CD8-positive, alpha-beta memory T cell (primary cell): Measurements from ENCODE around the gene TRIL. TPM values are rescaled to one million over a fixed set of nuclear protein-coding genes. Genes with fewer than 3 reads are reported as not detected.

Source experiments
- CTCF ChIA-PET: fragments of 350-600 bp; sonication (Branson Sonifier 250); formaldehyde crosslinking; loops from one replicate; lab custom pipeline; 2021; ENCODE audit warnings: antibody characterized with exemption; lab: Charles Lee
- POLR2A ChIA-PET: fragments of 350-600 bp; sonication (Branson Sonifier 250); formaldehyde crosslinking; loops from one replicate; lab custom pipeline; 2021; ENCODE audit warnings: antibody characterized with exemption; lab: Charles Lee
- DNase-seq, 5 donors: peaks; one replicate each; pipeline versions ENCODE4 v3.0.0 to v3.0.0-alpha.2; 2020 to 2022; ENCODE audit warnings: mixed read lengths in 1 of 5
- H3K27ac ChIP-seq: one replicate; pipeline ENCODE4 v1.7.0; 2013; ENCODE audit warnings: low read depth, mild to moderate bottlenecking, low read length, moderate library complexity
- H3K27me3 ChIP-seq: 2 replicates; pipeline ENCODE4 v1.7.0; 2013; ENCODE audit warnings: low read length, mild to moderate bottlenecking; ENCODE audit not compliant: insufficient read depth, poor library complexity, severe bottlenecking
- H3K36me3 ChIP-seq: 2 replicates; pipeline ENCODE4 v1.7.0; 2013; ENCODE audit warnings: mild to moderate bottlenecking, low read length, moderate library complexity; ENCODE audit not compliant: insufficient read depth
- H3K4me1 ChIP-seq: 2 replicates; pipeline ENCODE4 v1.7.0; 2013; ENCODE audit warnings: mild to moderate bottlenecking, low read length, moderate library complexity; ENCODE audit not compliant: insufficient read depth
- H3K4me3 ChIP-seq: 2 replicates; pipeline ENCODE4 v1.7.0; 2013; ENCODE audit warnings: mild to moderate bottlenecking, low read length
- H3K9me3 ChIP-seq: 2 replicates; pipeline ENCODE4 v1.7.0; 2013; ENCODE audit warnings: mild to moderate bottlenecking, low read length
- H3K27ac Mint-ChIP-seq, 8 donors: one replicate each; pipeline ENCODE4 v1.8.0; 2020 to 2021; ENCODE audit warnings: mixed read lengths in 8 of 8, mild to moderate bottlenecking in 6 of 8, inconsistent platforms in 3 of 8, moderate library complexity in 3 of 8
- H3K27me3 Mint-ChIP-seq, 2 donors: one replicate each; pipeline ENCODE4 v1.8.0; 2020 to 2021; ENCODE audit warnings: mixed read lengths in 2 of 2, mild to moderate bottlenecking in 1 of 2, moderate library complexity in 1 of 2
- H3K36me3 Mint-ChIP-seq, 3 donors: one replicate each; pipeline ENCODE4 v1.8.0; 2020 to 2021; ENCODE audit warnings: mixed read lengths in 3 of 3, inconsistent platforms in 1 of 3, mild to moderate bottlenecking in 1 of 3
- H3K4me1 Mint-ChIP-seq, 3 donors: one replicate each; pipeline ENCODE4 v1.8.0; 2020 to 2021; ENCODE audit warnings: mixed read lengths in 3 of 3, inconsistent platforms in 1 of 3, mild to moderate bottlenecking in 1 of 3
- H3K4me3 Mint-ChIP-seq, 7 donors: one replicate each; pipeline ENCODE4 v1.8.0; 2020 to 2021; ENCODE audit warnings: mixed read lengths in 7 of 7, mild to moderate bottlenecking in 6 of 7, moderate library complexity in 4 of 7, inconsistent platforms in 2 of 7
- H3K9me3 Mint-ChIP-seq, 5 donors: one replicate each; pipeline ENCODE4 v1.8.0; 2020 to 2022; ENCODE audit warnings: mixed read lengths in 5 of 5, mild to moderate bottlenecking in 3 of 5, moderate library complexity in 2 of 5, inconsistent platforms in 1 of 5
- polyA plus RNA-seq: library from polyadenylated mRNA; unstranded; fragments of 300-500 nt; fragmentation: Illumina TruSeq; gene quantifications from one replicate; pipeline ENCODE4 v1.2.3, GENCODE V29; 2021
- total RNA-seq, 2 experiments: library from RNA; stranded (reverse); gene quantifications; one replicate each; pipeline ENCODE4 v1.2.3, GENCODE V29; 2021

TRIL gene
- total and polyA plus RNA-seq, 3 experiments from 2014 or later, result not detected

DNA sequence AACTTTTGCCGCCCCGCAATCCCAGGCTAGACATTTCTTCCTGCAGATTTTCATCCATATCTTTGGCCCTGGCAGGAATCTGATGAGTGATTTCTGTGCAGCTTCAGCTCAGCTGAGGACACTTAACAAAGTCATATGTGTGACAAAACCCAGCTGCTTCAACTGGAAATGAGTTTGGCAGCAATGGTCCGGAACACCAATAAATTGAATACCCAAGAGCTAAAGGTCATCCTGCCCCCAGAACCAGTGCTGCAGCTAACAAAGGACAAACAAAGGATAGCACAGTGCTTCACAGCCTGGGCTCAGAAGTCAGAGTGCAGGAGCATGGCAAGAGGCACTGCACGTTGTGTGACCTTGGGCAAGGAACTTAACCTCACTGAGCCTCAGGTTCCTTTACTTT is 40.0 kb upstream of the TRIL start:
- Histone ChIP-seq H3K27ac (no peak overlapping the region), H3K4me3 (no peak overlapping the region), H3K9me3 (no peaks in the 10 kb centered on the region), H3K27me3 (no peaks in the 10 kb centered on the region), H3K4me1 (no peaks in the 10 kb centered on the region), H3K36me3 (no peaks in the 10 kb centered on the region)
- DNase-seq, result no peak
- Mint-ChIP-seq H3K27me3 (peaks cover 2 to 23% of the 10 kb centered on the region in 2 donors), H3K9me3 (peaks cover 0 to 3% (median 0%) of the 10 kb centered on the region in 5 donors), H3K4me3 (no peak overlapping the region), H3K36me3 (no peaks in the 10 kb centered on the region), H3K4me1 (no peaks in the 10 kb centered on the region), H3K27ac (no peak overlapping the region)
- POLR2A ChIA-PET, result no interaction called here
- CTCF ChIA-PET, result no interaction called here

DNA sequence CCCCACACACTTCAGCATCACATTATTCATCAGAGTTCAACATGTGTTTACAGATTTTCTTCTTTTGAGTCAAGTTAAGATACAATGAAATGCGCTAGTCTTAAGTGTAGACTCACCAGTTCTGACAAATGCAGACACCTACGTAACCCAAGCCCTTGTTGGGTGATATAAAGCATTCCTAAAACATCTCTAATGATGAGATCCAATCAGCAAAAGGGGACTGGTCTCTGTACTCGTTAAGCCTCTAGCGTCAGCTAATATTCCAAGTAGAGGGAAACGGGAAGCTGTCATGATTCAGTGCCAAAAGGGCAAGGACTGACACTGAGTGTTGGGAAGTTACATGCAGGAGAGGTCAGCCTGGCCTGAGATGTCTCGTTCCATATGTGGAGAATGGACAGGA is 38.7 kb upstream of the TRIL start:
- no peak for DNase-seq
- Histone ChIP-seq H3K36me3 (no peaks in the 10 kb centered on the region), H3K27ac (no peak overlapping the region), H3K27me3 (no peaks in the 10 kb centered on the region), H3K4me1 (no peaks in the 10 kb centered on the region), H3K4me3 (no peak overlapping the region), H3K9me3 (no peaks in the 10 kb centered on the region)
- Mint-ChIP-seq H3K27me3 (peaks cover 2 to 30% of the 10 kb centered on the region in 2 donors), H3K4me3 (no peak overlapping the region), H3K36me3 (no peaks in the 10 kb centered on the region), H3K27ac (peak overlapping the region in 1 of 8 donors; percentile 4), H3K9me3 (no peaks in the 10 kb centered on the region), H3K4me1 (no peaks in the 10 kb centered on the region)
- POLR2A ChIA-PET, result no interaction called here
- CTCF ChIA-PET, result no interaction called here

DNA sequence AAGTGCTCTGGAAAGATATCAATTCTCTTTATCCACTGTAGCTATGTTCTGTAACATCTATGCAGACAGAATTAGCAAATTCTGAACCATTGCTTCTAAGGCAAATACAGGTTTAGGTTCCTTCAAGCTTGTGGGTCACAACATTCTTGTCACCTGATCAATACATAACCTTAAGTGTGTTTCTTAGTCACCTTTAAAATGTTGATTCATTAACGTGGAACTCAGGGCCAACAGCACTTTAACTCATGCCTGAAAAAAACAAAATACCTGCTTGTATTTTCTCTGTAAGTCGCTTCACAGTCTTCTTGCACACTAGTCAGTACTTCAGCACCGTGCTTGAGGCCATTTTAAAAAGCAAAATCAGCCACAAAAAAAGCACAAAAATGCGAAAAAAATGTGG is 35.2 kb upstream of the TRIL start:
- Histone ChIP-seq H3K36me3 (no peaks in the 10 kb centered on the region), H3K27me3 (no peaks in the 10 kb centered on the region), H3K27ac (no peak overlapping the region), H3K4me1 (no peaks in the 10 kb centered on the region), H3K9me3 (no peaks in the 10 kb centered on the region), H3K4me3 (no peak overlapping the region)
- Mint-ChIP-seq H3K9me3 (no peaks in the 10 kb centered on the region), H3K27me3 (peaks cover 11 to 43% of the 10 kb centered on the region in 2 donors), H3K36me3 (no peaks in the 10 kb centered on the region), H3K4me3 (no peak overlapping the region), H3K27ac (no peak overlapping the region), H3K4me1 (no peaks in the 10 kb centered on the region)
- ChIA-PET POLR2A (no interaction called here), CTCF (no interaction called here)
- no peak for DNase-seq

DNA sequence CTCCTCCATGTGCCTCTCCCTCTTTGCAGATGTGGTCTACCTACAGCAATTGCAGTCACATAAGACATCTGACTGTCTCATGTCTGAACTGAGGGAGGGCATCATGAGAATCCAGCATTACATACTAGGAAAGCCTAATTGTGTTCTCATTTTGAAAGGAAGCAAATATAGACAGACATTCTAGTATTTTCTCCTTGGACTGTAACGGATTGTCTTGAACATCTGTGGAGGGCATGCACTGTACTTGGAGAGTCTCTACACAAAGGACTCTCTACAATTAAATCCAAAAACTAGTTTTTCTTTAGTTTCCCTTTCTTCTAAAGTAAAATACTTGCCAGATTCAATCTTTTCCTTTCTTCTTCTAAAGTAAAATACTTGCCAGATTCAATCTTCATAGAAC is 34.7 kb upstream of the TRIL start:
- ChIA-PET CTCF (no interaction called here), POLR2A (no interaction called here)
- no peaks in the 10 kb centered on the region for H3K9me3 ChIP-seq
- Mint-ChIP-seq H3K27ac (no peak overlapping the region), H3K4me1 (no peaks in the 10 kb centered on the region), H3K36me3 (no peaks in the 10 kb centered on the region), H3K4me3 (no peak overlapping the region), H3K27me3 (peaks cover 11 to 37% of the 10 kb centered on the region in 2 donors), H3K9me3 (no peaks in the 10 kb centered on the region)
- DNase-seq, result no peak
- no peaks in the 10 kb centered on the region for H3K27me3 ChIP-seq
- no peaks in the 10 kb centered on the region for H3K4me1 ChIP-seq
- H3K27ac ChIP-seq, result no peak overlapping the region
- no peak overlapping the region for H3K4me3 ChIP-seq
- no peaks in the 10 kb centered on the region for H3K36me3 ChIP-seq

DNA sequence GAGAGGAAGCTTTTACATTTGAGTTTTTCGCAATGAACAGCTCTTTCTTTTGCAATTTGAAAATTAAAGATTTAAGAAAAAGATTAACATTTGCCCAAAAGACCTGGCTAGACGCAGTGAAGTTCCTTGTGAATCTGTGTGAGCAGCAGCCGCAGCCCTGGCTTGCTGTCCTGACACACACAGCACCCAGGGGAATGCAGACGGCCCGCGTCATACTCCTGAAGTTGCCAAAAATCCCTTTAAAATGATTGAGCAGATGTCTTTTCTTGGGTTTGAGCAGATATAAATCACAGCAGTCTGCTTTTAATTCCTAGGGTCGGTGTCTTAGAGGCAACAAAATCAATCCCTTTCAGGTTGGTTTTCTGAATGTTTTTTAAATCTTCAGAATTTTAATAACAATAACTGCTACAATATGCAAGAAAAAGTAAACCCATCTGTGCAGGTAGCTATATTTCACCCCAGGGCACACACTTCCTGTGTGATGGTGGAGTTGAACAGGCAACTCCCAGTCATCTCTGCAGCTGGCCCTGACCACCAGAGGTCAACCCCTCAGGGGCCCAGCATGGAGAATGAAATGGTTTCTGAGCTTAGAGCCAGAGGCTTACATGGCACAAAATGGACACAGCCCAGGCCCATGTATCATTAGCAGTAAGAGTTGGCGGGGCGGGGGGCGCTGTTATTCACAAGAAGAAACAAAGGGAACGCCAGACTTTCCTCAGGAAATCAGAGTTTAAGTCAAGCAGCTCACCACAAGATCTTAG is 32.2 kb upstream of the TRIL start:
- Histone ChIP-seq H3K27ac (no peak overlapping the region), H3K36me3 (no peaks in the 10 kb centered on the region), H3K9me3 (no peaks in the 10 kb centered on the region), H3K4me3 (no peak overlapping the region), H3K27me3 (no peaks in the 10 kb centered on the region), H3K4me1 (no peaks in the 10 kb centered on the region)
- Mint-ChIP-seq H3K4me1 (no peaks in the 10 kb centered on the region), H3K27me3 (peaks cover 10 to 48% of the 10 kb centered on the region in 2 donors), H3K9me3 (no peaks in the 10 kb centered on the region), H3K36me3 (no peaks in the 10 kb centered on the region), H3K27ac (no peak overlapping the region), H3K4me3 (no peak overlapping the region)
- ChIA-PET POLR2A (no interaction called here), CTCF (no interaction called here)
- DNase-seq, result no peak

DNA sequence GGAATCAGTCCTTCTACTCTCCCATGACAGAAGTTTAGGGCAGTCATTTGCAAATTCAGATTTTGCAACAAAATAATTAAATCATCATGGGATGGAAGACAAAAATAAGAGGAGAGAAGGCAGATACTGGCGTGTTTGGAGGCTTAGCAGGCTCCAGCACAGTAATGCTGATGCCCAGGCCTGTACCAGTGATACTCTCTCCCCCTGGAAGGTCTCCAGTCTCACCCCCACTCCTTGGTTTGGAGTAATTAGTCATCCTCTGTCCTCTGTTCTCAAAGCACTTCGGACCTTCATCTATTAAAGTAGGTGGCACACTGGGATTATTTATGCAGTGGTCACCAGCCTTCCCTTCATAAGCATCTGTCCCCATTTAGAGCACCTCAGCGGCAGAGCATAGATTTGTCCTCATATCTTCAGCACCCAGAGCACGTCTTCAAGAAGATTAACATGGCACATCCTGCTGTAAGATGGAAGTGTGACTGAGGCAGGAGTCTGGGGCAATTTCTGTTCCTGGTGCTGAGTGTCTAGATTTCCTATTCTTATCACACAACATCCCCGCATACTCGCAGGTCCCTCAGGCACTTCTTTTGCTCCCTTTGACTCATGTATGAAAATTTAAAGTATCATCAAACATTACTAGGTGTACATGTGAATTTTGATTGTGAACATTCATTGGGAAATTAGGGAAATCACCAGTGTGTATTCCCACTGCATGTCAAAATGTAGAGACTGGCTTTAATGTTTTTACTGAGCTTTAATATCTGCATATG is 31.3 kb upstream of the TRIL start:
- H3K36me3 Mint-ChIP-seq, result no peaks in the 10 kb centered on the region
- no peaks in the 10 kb centered on the region for H3K9me3 Mint-ChIP-seq
- no peak overlapping the region for H3K4me3 Mint-ChIP-seq
- no peak for DNase-seq
- H3K27me3 ChIP-seq, result no peaks in the 10 kb centered on the region
- CTCF ChIA-PET, result no interaction called here
- H3K27me3 Mint-ChIP-seq, result peaks cover 10 to 50% of the 10 kb centered on the region in 2 donors
- no peaks in the 10 kb centered on the region for H3K4me1 Mint-ChIP-seq
- H3K27ac Mint-ChIP-seq, result no peak overlapping the region
- H3K4me3 ChIP-seq, result no peak overlapping the region
- POLR2A ChIA-PET, result no interaction called here
- H3K36me3 ChIP-seq, result no peaks in the 10 kb centered on the region
- H3K9me3 ChIP-seq, result no peaks in the 10 kb centered on the region
- no peaks in the 10 kb centered on the region for H3K4me1 ChIP-seq
- no peak overlapping the region for H3K27ac ChIP-seq

DNA sequence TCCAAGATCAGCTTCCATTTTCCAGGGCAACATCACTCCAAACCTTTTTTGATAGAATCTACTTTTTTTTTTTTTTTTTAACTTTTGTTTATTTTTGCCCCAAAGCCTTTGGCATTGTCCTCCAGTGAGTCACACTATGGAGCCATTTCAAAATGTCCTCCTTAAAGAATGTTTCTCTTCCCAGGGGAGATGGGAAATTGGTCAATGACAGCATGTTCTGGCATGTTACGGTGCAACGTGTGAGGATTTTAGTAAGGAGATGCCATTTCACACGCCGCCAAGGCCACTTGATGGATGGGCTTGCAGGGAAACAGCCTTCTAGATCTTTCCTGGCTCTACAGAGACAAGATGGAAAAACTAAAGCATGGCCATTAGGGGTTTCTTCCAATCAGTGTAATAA is 30.7 kb upstream of the TRIL start:
- no peaks in the 10 kb centered on the region for H3K36me3 ChIP-seq
- H3K9me3 ChIP-seq, result no peaks in the 10 kb centered on the region
- Mint-ChIP-seq H3K36me3 (no peaks in the 10 kb centered on the region), H3K4me3 (no peak overlapping the region), H3K27me3 (peaks cover 10 to 50% of the 10 kb centered on the region in 2 donors), H3K4me1 (no peaks in the 10 kb centered on the region), H3K27ac (peak overlapping the region in 2 of 8 donors; percentile 7 to 23), H3K9me3 (no peaks in the 10 kb centered on the region)
- H3K4me1 ChIP-seq, result no peaks in the 10 kb centered on the region
- no peaks in the 10 kb centered on the region for H3K27me3 ChIP-seq
- no peak overlapping the region for H3K27ac ChIP-seq
- POLR2A ChIA-PET, result no interaction called here
- CTCF ChIA-PET, result no interaction called here
- no peak overlapping the region for H3K4me3 ChIP-seq
- no peak for DNase-seq

DNA sequence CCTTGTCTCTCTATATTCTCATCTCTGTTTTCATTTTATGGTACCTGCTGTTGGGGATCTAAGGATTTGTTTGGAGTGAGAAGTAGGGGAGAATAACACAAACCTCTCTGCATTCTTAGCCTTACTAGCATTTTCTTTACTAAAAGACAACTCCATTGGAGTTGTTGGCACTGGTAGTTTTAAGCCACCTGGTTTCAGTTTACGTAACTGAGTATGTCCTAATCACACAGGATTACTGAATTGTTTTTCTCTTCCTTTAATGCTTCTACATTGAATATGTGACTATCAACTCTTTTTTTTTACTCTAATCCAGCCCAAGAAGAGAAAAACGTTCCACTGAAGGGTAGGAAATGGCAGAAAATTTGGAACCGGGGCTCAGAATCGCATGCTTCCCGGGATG is 30.0 kb upstream of the TRIL start:
- H3K27ac Mint-ChIP-seq, result no peak overlapping the region
- no peak for DNase-seq
- CTCF ChIA-PET, result no interaction called here
- no peaks in the 10 kb centered on the region for H3K36me3 ChIP-seq
- no peak overlapping the region for H3K27ac ChIP-seq
- H3K4me1 Mint-ChIP-seq, result no peaks in the 10 kb centered on the region
- POLR2A ChIA-PET, result no interaction called here
- no peaks in the 10 kb centered on the region for H3K27me3 ChIP-seq
- H3K36me3 Mint-ChIP-seq, result no peaks in the 10 kb centered on the region
- peaks cover 10 to 47% of the 10 kb centered on the region in 2 donors for H3K27me3 Mint-ChIP-seq
- H3K4me3 Mint-ChIP-seq, result no peak overlapping the region
- H3K4me1 ChIP-seq, result no peaks in the 10 kb centered on the region
- H3K9me3 Mint-ChIP-seq, result no peaks in the 10 kb centered on the region
- H3K9me3 ChIP-seq, result no peaks in the 10 kb centered on the region
- no peak overlapping the region for H3K4me3 ChIP-seq
